Endometrium (tissue), 2 donors: ENCODE measurements around the gene MSL2.
"Not testable (repeated sequence)": the region's sequence is repeated elsewhere in the genome, so short reads cannot be mapped to it uniquely, and the experiment has no call there.

Source experiments
- FAIRE-seq: peaks from 2 replicates; lab custom pipeline; 2012; peaks lifted over from hg19 to GRCh38; lab: Jason Lieb, UNC
- donor health status: control.
- donor health status: control.

Gene MSL2

GRCh38 chr3:136141891-136142290, 54.2 kb downstream of the MSL2 start:
- FAIRE-seq, result no peak

GRCh38 chr3:136141291-136141785, 54.8 kb downstream of the MSL2 start:
- FAIRE-seq, result no peak

- no peak for FAIRE-seq
These were observed 59.7 kb downstream of the MSL2 start for GRCh38 chr3:136136454-136136853.

GRCh38 chr3:136135039-136135802, 60.9 kb downstream of the MSL2 start:
- no peak for FAIRE-seq

GRCh38 chr3:136134091-136134490, 62.0 kb downstream of the MSL2 start:
- FAIRE-seq, result no peak

- FAIRE-seq, result not testable (repeated sequence)
These were observed 64.5 kb downstream of the MSL2 start for GRCh38 chr3:136131647-136132046.

GRCh38 chr3:136122006-136122405, 74.1 kb downstream of the MSL2 start:
- no peak for FAIRE-seq

GRCh38 chr3:136120373-136121348, 75.5 kb downstream of the MSL2 start:
- no peak for FAIRE-seq

- FAIRE-seq, result not testable (repeated sequence)
These were observed 76.4 kb downstream of the MSL2 start for GRCh38 chr3:136119783-136120182.

- not testable (repeated sequence) for FAIRE-seq
These were observed 76.8 kb downstream of the MSL2 start for GRCh38 chr3:136119332-136119731.

- FAIRE-seq, result no peak
These were observed 81.7 kb downstream of the MSL2 start for GRCh38 chr3:136114421-136114820.

GRCh38 chr3:136110481-136110880, 85.7 kb downstream of the MSL2 start:
- FAIRE-seq, result no peak

- no peak for FAIRE-seq
These were observed 86.6 kb downstream of the MSL2 start for GRCh38 chr3:136109499-136109898.

GRCh38 chr3:136106101-136106500, 90.0 kb downstream of the MSL2 start:
- no peak for FAIRE-seq

GRCh38 chr3:136105044-136105443, 91.1 kb downstream of the MSL2 start:
- no peak for FAIRE-seq
